ENCODE data around the gene FMNL1. TPM values are rescaled to one million over a fixed set of nuclear protein-coding genes. Genes with fewer than 3 reads are reported as not detected.

Gene FMNL1
- total RNA-seq, 4 donors from 2014 or later: 8.3 to 13.6 (median 8.8) TPM

DNA sequence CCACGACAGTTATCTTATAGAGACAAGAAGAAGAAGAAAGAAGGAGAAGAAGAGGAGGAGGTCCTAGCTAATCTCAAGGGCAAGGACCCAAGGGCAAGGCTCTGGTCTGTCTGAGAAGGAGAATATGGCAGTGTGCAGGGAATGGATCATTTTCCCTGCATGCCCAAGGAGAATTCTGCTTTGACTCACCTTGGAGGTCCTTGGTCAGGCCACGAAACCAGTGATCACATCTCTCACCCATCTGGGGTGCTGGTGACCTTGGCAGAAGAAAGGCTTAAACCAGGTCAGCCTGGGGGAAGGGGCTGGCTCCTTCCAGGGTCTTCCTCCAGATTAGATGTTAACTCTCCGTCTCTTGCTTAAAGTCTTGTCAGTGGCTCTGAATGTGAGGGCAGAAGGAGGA is 1.6 kb upstream of the FMNL1 start:
- DNase-seq (ENCODE audit: low spot score in 2 of 2): no peak
- 71 to 87% methylated on average over 3 of the region's 3 CpGs for WGBS, 2 donors
- no peak overlapping the region for H3K4me3 ChIP-seq (ENCODE audit: low read depth, poor library complexity, severe bottlenecking)
- intact Hi-C loops (cut with DNase I; ENCODE audit: low total_unique reads): no loop called here
- no peak for TF ChIP-seq POLR2A (IDR thresholded peaks at IDR 0.05)
- TF ChIP-seq, protein P1, sequence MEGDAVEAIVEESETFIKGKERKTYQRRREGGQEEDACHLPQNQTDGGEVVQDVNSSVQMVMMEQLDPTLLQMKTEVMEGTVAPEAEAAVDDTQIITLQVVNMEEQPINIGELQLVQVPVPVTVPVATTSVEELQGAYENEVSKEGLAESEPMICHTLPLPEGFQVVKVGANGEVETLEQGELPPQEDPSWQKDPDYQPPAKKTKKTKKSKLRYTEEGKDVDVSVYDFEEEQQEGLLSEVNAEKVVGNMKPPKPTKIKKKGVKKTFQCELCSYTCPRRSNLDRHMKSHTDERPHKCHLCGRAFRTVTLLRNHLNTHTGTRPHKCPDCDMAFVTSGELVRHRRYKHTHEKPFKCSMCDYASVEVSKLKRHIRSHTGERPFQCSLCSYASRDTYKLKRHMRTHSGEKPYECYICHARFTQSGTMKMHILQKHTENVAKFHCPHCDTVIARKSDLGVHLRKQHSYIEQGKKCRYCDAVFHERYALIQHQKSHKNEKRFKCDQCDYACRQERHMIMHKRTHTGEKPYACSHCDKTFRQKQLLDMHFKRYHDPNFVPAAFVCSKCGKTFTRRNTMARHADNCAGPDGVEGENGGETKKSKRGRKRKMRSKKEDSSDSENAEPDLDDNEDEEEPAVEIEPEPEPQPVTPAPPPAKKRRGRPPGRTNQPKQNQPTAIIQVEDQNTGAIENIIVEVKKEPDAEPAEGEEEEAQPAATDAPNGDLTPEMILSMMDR (IDR thresholded peaks at IDR 0.05): no peak

DNA sequence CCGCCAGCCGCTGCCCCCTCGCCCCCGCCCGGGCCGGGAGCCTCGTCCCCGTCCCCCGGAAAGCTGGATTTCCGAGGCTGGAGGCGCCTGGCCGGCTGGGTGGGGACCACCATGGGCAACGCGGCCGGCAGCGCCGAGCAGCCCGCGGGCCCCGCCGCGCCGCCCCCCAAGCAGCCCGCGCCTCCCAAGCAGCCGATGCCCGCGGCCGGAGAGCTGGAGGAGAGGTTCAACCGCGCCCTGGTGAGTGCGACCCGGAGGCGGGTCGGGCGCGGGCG is 266 bp downstream of the FMNL1 start:
- TF ChIP-seq POLR2A (IDR thresholded peaks at IDR 0.05): no peak
- TF ChIP-seq, protein P1 (IDR thresholded peaks at IDR 0.05): no peak
- intact Hi-C loops (cut with DNase I; ENCODE audit: low total_unique reads): no loop called here
- H3K4me3 ChIP-seq (ENCODE audit: low read depth, poor library complexity, severe bottlenecking): peak overlapping the region; percentile 54
- WGBS, 2 donors: 0 to 5% methylated on average over 1 to 11 of the region's 38 CpGs
- no peak for DNase-seq (ENCODE audit: low spot score in 2 of 2)

DNA sequence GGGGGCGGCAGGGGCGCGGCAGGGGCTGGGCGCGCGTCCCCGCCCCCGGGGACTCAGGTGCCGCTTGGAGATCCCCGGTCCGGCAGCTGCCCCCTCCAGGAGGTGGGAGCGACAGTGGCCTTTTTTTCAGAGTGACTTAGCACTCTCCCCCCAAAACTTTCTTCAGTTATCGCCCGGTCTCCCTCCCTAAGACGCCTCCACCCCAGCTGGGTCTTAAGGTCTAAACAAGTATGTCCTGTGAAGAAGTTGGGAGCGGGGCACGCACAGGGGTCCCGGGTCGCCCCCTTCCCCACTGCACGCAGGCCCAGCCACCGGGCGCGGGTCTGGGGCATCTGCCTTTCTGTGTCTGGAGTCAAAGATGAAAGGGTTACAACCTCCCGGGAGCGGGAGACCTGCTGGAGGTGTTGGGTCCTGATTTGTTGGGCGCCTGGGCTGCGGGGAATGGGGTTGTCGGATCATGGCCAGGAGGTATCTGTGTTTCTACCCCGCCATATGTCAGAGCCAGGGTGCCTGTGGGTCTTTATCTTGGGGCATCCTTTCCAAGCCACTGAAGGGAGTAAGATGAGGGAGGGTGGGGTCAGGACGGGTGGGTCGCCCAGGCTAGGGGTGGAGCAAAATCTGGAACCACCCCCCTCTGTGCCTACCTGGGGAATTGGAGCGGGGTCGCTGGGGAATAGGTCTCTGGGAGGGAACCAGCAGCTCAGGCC is 757 bp downstream of the FMNL1 start:
- DNase-seq (ENCODE audit: low spot score in 2 of 2): peak in 1 of 2 donors; percentile 89
- WGBS, 2 donors: 29 to 35% methylated on average over 27 to 30 of the region's 33 CpGs
- H3K4me3 ChIP-seq (ENCODE audit: low read depth, poor library complexity, severe bottlenecking): peak overlapping the region; percentile 54
- TF ChIP-seq POLR2A (IDR thresholded peaks at IDR 0.05): no peak
- TF ChIP-seq, protein P1 (IDR thresholded peaks at IDR 0.05): no peak
- intact Hi-C loops (cut with DNase I; ENCODE audit: low total_unique reads): no loop called here

- no peak overlapping the region for H3K4me3 ChIP-seq (ENCODE audit: low read depth, poor library complexity, severe bottlenecking)
- 71 to 79% methylated on average over 6 to 8 of the region's 8 CpGs for WGBS, 2 donors
- DNase-seq (ENCODE audit: low spot score in 2 of 2): no peak
- TF ChIP-seq, protein P1 (IDR thresholded peaks at IDR 0.05): no peak
- no peak for TF ChIP-seq POLR2A (IDR thresholded peaks at IDR 0.05)
- intact Hi-C loops (cut with DNase I; ENCODE audit: low total_unique reads): no loop called here
Measured at GRCh38 chr17:45222996-45223538, 1.4 kb downstream of the FMNL1 start.

- no peak overlapping the region for H3K4me3 ChIP-seq (ENCODE audit: low read depth, poor library complexity, severe bottlenecking)
- TF ChIP-seq POLR2A (IDR thresholded peaks at IDR 0.05): no peak
- TF ChIP-seq, protein P1 (IDR thresholded peaks at IDR 0.05): no peak
- intact Hi-C loops (cut with DNase I; ENCODE audit: low total_unique reads): no loop called here
- DNase-seq (ENCODE audit: low spot score in 2 of 2): peak in 1 of 2 donors; percentile 88
- WGBS, 2 donors: 81 to 85% methylated on average over 12 of the region's 12 CpGs
Measured at GRCh38 chr17:45223539-45224528, 2.1 kb downstream of the FMNL1 start.
